Measurements from ENCODE around the gene RGL1. TPM values are rescaled to one million over a fixed set of nuclear protein-coding genes. Genes with fewer than 3 reads are reported as not detected.

The RGL1 gene
- total RNA-seq, 4 donors from 2014 or later, result 12.1 to 13.8 (median 13.0) TPM

DNA sequence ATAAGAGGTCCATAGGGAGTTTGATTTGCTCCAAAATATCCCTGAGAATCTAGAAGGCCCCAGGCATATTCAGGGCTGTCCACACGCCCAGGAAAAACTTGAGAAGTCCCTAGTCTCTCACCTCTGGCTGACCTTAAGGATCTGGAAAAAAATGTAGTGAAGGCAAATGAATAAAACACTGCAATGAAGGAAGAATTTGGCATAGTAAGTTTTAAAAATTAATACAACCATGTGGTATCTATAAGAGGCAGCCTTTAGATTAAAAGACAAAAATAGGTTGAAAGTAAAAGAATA is 141.3 kb downstream of the RGL1 start:
- H3K27ac ChIP-seq, result no peak overlapping the region
- 84% methylated on average over 1 of the region's 1 CpG; no CpG with 5 or more reads in 1 of the 2 donors for WGBS, 2 donors (ENCODE audit: low coverage in 1 of 2)
- DNase-seq, result no peak
- H3K36me3 ChIP-seq, result no peaks in the 10 kb centered on the region
- TF ChIP-seq EP300 (IDR thresholded peaks at IDR 0.05; ENCODE audit: low read depth) (no peak), POLR2AphosphoS5 (IDR thresholded peaks at IDR 0.05) (no peak), POLR2A (IDR thresholded peaks at IDR 0.05) (no peak)
- TF ChIP-seq, protein P1, sequence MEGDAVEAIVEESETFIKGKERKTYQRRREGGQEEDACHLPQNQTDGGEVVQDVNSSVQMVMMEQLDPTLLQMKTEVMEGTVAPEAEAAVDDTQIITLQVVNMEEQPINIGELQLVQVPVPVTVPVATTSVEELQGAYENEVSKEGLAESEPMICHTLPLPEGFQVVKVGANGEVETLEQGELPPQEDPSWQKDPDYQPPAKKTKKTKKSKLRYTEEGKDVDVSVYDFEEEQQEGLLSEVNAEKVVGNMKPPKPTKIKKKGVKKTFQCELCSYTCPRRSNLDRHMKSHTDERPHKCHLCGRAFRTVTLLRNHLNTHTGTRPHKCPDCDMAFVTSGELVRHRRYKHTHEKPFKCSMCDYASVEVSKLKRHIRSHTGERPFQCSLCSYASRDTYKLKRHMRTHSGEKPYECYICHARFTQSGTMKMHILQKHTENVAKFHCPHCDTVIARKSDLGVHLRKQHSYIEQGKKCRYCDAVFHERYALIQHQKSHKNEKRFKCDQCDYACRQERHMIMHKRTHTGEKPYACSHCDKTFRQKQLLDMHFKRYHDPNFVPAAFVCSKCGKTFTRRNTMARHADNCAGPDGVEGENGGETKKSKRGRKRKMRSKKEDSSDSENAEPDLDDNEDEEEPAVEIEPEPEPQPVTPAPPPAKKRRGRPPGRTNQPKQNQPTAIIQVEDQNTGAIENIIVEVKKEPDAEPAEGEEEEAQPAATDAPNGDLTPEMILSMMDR (IDR thresholded peaks at IDR 0.05), result no peak
- no peaks in the 10 kb centered on the region for H3K27me3 ChIP-seq
- intact Hi-C loops (cut with DNase I; ENCODE audit: low total_unique reads) (no loop called here), in situ Hi-C loops (cut with MboI; ENCODE audit: low pct_ligation_motif_present in 1 of 4, low pct_unique_long_range_greater_than_20kb in 1 of 4, low sequenced_read_pairs in 3 of 4) (no loop called here)
- no peaks in the 10 kb centered on the region for H3K4me1 ChIP-seq
- H3K4me3 ChIP-seq, result no peak overlapping the region
- H3K9me3 ChIP-seq, result no peaks in the 10 kb centered on the region

DNA sequence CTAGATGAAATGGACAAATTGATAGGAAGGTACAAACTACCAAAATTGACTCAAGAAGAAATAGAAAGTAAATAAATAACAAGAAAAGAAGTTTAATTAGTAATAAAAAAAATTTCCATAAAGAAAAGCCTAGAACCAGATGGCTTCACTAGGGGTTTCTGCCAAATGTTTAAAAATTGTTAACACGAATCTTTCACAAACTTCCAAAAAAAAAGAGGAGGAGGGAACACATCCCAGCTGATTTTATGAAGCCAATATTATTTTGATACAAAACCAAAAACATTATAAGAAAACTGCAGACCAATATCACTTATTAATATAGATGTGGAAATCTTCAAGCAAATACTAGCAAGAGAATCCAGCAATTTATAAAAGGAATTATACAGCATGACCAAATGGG is 143.1 kb downstream of the RGL1 start:
- TF ChIP-seq, protein P1 (IDR thresholded peaks at IDR 0.05), result no peak
- TF ChIP-seq POLR2A (IDR thresholded peaks at IDR 0.05) (no peak), POLR2AphosphoS5 (IDR thresholded peaks at IDR 0.05) (no peak), EP300 (IDR thresholded peaks at IDR 0.05; ENCODE audit: low read depth) (no peak)
- H3K36me3 ChIP-seq, result no peaks in the 10 kb centered on the region
- H3K4me1 ChIP-seq, result peaks cover 2 to 9% (median 3%) of the 10 kb centered on the region in 4 donors
- in situ Hi-C loops (cut with MboI; ENCODE audit: low pct_ligation_motif_present in 1 of 4, low pct_unique_long_range_greater_than_20kb in 1 of 4, low sequenced_read_pairs in 3 of 4), result no loop called here
- intact Hi-C loops (cut with DNase I; ENCODE audit: low total_unique reads), result no loop called here
- no peaks in the 10 kb centered on the region for H3K27me3 ChIP-seq
- H3K9me3 ChIP-seq, result no peaks in the 10 kb centered on the region
- 73 to 86% methylated on average over 1 of the region's 1 CpG for WGBS, 2 donors (ENCODE audit: low coverage in 1 of 2)
- no peak overlapping the region for H3K27ac ChIP-seq
- DNase-seq, result no peak
- H3K4me3 ChIP-seq, result no peak overlapping the region

DNA sequence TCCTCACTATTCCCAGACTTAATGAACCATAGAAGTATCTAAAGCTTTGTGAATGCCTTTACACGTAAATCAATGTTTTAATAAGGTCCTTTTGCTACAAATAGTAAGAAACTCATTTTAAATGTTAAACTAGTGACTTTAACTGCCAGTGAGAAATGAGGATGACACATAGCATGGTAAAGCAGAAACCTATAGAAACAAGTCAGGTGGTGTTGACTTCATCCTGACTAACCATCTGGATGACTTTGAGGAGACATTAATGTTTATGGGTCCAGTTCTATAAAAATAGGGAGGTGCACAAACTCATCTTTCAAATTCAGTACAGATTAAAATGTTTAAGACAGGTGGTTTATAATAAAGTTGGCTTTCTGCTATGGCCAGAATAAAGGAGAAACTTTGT is 147.2 kb downstream of the RGL1 start:
- no peak overlapping the region for H3K4me3 ChIP-seq
- peaks cover 5 to 13% (median 6%) of the 10 kb centered on the region in 4 donors for H3K4me1 ChIP-seq
- H3K36me3 ChIP-seq, result no peaks in the 10 kb centered on the region
- intact Hi-C loops (cut with DNase I; ENCODE audit: low total_unique reads), result no loop called here
- DNase-seq, result no peak
- H3K27me3 ChIP-seq, result no peaks in the 10 kb centered on the region
- peak overlapping the region in 1 of 4 donors; percentile 60 for H3K27ac ChIP-seq
- no peak for TF ChIP-seq POLR2A (IDR thresholded peaks at IDR 0.05)
- TF ChIP-seq, protein P1 (IDR thresholded peaks at IDR 0.05), result no peak
- no peak for TF ChIP-seq POLR2AphosphoS5 (IDR thresholded peaks at IDR 0.05)
- TF ChIP-seq EP300 (IDR thresholded peaks at IDR 0.05; ENCODE audit: low read depth), result no peak
- no peaks in the 10 kb centered on the region for H3K9me3 ChIP-seq
- WGBS, 2 donors (ENCODE audit: low coverage in 1 of 2), result 96 to 100% methylated on average over 1 of the region's 1 CpG
- in situ Hi-C loops (cut with MboI; ENCODE audit: low pct_ligation_motif_present in 1 of 4, low pct_unique_long_range_greater_than_20kb in 1 of 4, low sequenced_read_pairs in 3 of 4), result no loop called here

DNA sequence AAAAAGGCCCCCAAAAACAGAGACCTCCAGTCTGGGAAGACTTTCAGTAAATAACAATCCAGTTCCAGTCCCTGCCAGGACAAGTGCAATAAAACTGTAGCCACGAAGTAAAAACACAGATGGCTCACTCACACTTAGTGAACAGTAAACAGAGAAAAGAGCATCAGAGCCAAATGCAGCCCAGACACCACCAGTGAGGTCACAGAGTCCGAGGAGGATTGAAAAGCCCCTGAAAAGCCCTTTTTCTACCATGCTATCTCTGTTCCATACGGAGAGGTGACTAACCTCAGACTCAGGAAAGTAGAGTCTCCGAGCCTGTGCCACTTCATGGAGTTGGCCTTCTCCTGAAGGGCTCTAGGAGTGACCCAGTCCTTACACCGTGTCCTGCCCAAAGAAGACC is 148.1 kb downstream of the RGL1 start:
- 37% methylated on average over 5 of the region's 5 CpGs; no CpG with 5 or more reads in 1 of the 2 donors for WGBS, 2 donors (ENCODE audit: low coverage in 1 of 2)
- Histone ChIP-seq H3K4me1 (peaks cover 5 to 16% (median 8%) of the 10 kb centered on the region in 4 donors), H3K36me3 (no peaks in the 10 kb centered on the region), H3K9me3 (no peaks in the 10 kb centered on the region), H3K4me3 (no peak overlapping the region), H3K27me3 (no peaks in the 10 kb centered on the region), H3K27ac (peak overlapping the region in 3 of 4 donors; percentile 10 to 60 (median 35))
- DNase-seq, result no peak
- intact Hi-C loops (cut with DNase I; ENCODE audit: low total_unique reads), result no loop called here
- in situ Hi-C loops (cut with MboI; ENCODE audit: low pct_ligation_motif_present in 1 of 4, low pct_unique_long_range_greater_than_20kb in 1 of 4, low sequenced_read_pairs in 3 of 4), result no loop called here
- TF ChIP-seq EP300 (IDR thresholded peaks at IDR 0.05; ENCODE audit: low read depth) (no peak), POLR2AphosphoS5 (IDR thresholded peaks at IDR 0.05) (peak in 1 of 3 donors; percentile 57), POLR2A (IDR thresholded peaks at IDR 0.05) (no peak)
- TF ChIP-seq, protein P1 (IDR thresholded peaks at IDR 0.05), result no peak
